ENCODE data around the gene ELF3. TPM values are rescaled to one million over a fixed set of nuclear protein-coding genes. Genes with fewer than 3 reads are reported as not detected.
A peak's percentile ranks its signal among the peaks of the same experiment; 100 is the strongest.
"Not testable (repeated sequence)": the region's sequence is repeated elsewhere in the genome, so short reads cannot be mapped to it uniquely, and the experiment has no call there.

ELF3 gene
- total RNA-seq = 100 to 1,000 TPM; 497 to 741 (median 654) TPM

DNA sequence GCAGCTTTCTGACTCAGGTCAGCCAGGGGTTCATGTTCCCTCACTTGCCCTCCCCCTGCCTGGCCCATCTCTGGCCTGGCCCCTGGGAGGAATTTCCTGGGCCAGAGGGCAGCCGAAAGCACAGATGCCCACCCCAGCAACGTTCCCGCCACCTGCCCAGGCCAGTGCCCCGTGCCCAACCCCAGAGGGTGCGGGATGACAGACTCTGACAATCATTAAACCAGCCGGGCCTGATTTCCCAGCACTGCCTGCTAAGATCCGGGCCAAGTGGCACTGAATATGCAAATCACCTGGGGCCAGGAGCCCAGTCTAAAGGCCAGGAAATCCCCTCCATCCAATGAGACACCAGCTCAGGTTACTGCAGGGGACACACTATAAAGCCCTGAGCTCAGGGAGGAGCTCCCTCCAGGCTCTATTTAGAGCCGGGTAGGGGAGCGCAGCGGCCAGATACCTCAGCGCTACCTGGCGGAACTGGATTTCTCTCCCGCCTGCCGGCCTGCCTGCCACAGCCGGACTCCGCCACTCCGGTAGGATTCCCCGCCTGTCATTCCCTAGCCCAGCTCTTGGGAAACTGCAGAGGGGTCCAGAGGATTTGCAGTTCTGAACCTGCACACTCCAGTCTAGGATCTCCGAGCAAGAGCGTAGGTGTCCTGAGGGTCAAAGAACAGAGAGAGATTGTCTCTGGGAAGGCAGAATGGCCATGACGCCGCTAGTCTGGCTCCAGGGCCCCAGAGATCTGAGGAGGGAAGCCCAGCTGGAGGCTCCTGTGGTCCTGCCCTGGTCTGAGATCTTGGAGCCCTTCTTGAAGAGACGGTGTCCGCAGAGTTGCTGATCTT lies at the start of gene ELF3:
Gene ELF3, plus strand, starts transcription at position 408 of the 836 bp plus-strand sequence. CDS start 550 bp downstream, outside the sequence.
- Histone ChIP-seq H3K27ac (peak within 1 kb of the TSS in 3 of 4 donors; percentile 80 to 99 (median 96)), H3K9me3 (no peaks in the 10 kb centered on the region), H3K27me3 (no peaks in the 10 kb centered on the region), H3K4me3 (peak within 1 kb of the TSS in 3 of 4 donors; percentile 42 to 77 (median 67)), H3K4me1 (peaks cover 0 to 5% (median 0%) of the 10 kb centered on the region in 4 donors), H3K36me3 (peaks cover 0 to 51% (median 0%) of the 10 kb centered on the region in 3 donors)
- DNase-seq = peak in 2 of 3 donors; percentile 91 to 92
- peak; percentile 99 to 100 for TF ChIP-seq POLR2A (IDR thresholded peaks at IDR 0.05)
- TF ChIP-seq, protein P1, sequence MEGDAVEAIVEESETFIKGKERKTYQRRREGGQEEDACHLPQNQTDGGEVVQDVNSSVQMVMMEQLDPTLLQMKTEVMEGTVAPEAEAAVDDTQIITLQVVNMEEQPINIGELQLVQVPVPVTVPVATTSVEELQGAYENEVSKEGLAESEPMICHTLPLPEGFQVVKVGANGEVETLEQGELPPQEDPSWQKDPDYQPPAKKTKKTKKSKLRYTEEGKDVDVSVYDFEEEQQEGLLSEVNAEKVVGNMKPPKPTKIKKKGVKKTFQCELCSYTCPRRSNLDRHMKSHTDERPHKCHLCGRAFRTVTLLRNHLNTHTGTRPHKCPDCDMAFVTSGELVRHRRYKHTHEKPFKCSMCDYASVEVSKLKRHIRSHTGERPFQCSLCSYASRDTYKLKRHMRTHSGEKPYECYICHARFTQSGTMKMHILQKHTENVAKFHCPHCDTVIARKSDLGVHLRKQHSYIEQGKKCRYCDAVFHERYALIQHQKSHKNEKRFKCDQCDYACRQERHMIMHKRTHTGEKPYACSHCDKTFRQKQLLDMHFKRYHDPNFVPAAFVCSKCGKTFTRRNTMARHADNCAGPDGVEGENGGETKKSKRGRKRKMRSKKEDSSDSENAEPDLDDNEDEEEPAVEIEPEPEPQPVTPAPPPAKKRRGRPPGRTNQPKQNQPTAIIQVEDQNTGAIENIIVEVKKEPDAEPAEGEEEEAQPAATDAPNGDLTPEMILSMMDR (IDR thresholded peaks at IDR 0.05) = peak in 2 of 6 experiments; percentile 2 to 8

DNA sequence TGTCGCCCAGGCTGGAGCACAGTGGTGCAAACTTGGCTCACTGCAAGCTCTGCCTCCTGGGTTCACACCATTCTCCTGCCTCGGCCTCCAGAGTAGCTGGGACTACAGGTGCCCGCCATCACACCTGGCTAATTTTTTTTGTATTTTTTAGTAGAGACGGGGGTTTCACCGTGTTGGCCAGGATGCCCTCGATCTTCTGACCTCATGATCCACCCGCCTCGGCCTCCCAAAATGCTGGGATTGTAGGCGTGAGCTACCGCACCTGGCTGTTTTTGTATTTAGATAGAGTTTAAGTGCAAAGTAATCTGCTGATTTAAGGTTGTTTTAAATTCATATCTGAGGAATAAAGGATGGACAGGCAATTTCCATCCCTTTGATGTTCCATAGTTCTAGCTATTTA lies 48.0 kb upstream of the ELF3 start:
- not testable (repeated sequence) for H3K9me3 ChIP-seq, H3K27me3 ChIP-seq, H3K4me3 ChIP-seq, DNase-seq, H3K4me1 ChIP-seq, H3K27ac ChIP-seq
- peaks cover 0 to 92% (median 0%) of the 10 kb centered on the region in 3 donors for H3K36me3 ChIP-seq

DNA sequence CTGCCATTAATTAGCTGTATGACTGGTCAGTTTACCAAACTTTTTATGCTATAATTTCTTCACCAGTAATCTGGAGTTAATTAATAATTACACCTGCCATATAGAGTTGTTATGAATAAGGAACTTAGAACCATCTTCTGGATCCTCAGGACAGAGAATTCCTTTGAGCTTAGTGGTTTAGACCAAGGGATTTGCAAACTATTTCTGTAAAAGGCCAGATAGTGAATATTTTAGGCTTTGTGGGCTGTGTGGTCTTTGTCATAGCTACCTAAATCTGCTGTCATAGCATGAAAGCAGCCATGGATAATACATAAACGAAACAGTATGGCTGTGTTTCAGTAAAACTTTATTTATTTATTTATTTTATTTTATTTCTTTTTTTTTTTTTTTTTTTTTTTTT lies 46.1 kb upstream of the ELF3 start:
- DNase-seq = no peak
- H3K4me1 ChIP-seq = no peaks in the 10 kb centered on the region
- no peak overlapping the region for H3K4me3 ChIP-seq
- no peaks in the 10 kb centered on the region for H3K27me3 ChIP-seq
- TF ChIP-seq POLR2A (IDR thresholded peaks at IDR 0.05) = no peak
- TF ChIP-seq, protein P1 (IDR thresholded peaks at IDR 0.05) = no peak
- peaks cover 0 to 92% (median 0%) of the 10 kb centered on the region in 3 donors for H3K36me3 ChIP-seq
- H3K9me3 ChIP-seq = no peaks in the 10 kb centered on the region
- no peak overlapping the region for H3K27ac ChIP-seq

DNA sequence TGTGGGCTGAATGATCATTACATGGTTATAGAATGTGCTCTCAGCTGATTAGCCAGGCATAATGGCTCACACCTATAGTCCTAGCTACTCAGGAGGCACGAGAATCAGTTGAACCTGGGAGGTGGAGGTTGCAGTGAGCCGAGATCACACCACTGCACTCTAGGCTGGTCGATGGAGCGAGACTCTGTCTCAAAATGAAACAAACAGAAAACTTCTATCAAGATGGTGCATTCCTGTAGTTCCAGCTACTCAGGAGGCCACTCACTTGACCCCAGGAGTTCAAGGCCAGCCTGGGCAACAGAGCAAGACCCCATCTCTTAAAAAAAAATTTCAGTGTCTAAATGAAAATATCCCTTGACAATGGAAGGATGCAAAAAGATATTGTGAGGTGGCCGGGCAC lies 44.2 kb upstream of the ELF3 start:
- Histone ChIP-seq H3K27me3 (no peaks in the 10 kb centered on the region), H3K9me3 (no peaks in the 10 kb centered on the region), H3K4me1 (no peaks in the 10 kb centered on the region), H3K36me3 (peaks cover 0 to 90% (median 0%) of the 10 kb centered on the region in 3 donors), H3K27ac (no peak overlapping the region), H3K4me3 (no peak overlapping the region)
- TF ChIP-seq POLR2A (IDR thresholded peaks at IDR 0.05) = no peak
- TF ChIP-seq, protein P1 (IDR thresholded peaks at IDR 0.05) = no peak
- DNase-seq = no peak

DNA sequence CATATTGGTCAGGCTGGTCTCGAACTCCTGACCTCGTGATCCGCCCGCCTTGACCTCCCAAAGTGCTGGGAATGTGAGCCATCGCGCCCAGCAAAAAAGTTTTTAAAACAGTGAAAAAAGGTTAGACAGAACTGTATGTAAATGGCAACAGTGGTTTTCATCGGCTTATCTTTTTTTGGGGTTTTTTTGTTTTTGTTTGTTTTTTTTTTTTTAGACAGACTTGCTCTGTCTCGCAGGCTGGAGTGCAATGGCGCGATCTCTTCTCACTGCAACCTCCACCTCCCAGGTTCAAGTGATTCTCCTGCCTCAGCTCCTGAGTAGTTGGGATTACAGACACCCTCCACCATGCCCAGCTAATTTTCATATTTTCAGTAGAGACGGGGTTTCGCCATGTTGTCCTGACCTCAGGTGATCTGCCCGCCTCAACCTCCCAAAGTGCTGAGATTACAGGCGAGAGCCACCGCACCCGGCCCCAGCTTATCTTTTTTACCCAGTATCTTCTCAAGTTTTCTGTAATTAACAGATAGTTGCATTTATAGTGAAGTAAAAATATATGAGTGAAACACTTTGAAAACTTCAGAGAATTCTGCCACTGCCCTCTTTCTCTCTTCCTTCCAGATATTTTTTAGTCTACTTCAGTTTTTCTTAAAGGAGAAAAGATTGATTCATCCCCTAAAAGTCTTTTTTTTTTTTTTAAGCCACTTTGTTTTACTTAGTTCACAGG lies 42.0 kb upstream of the ELF3 start:
- Histone ChIP-seq H3K27me3 (no peaks in the 10 kb centered on the region), H3K27ac (no peak overlapping the region), H3K4me1 (peaks cover 0 to 4% (median 0%) of the 10 kb centered on the region in 4 donors), H3K9me3 (no peaks in the 10 kb centered on the region), H3K4me3 (no peak overlapping the region), H3K36me3 (peaks cover 0 to 68% (median 0%) of the 10 kb centered on the region in 3 donors)
- no peak for DNase-seq
- TF ChIP-seq, protein P1 (IDR thresholded peaks at IDR 0.05) = no peak
- TF ChIP-seq POLR2A (IDR thresholded peaks at IDR 0.05) = no peak

All from Peyer's patch (tissue), 4 donors.